ENCODE results near the gene NHLRC4.

GRCh38 chr16:530111-530817 lies 36.5 kb upstream of the NHLRC4 start:
- TF ChIP-seq CTCF (IDR thresholded peaks at IDR 0.05; ENCODE audit: low read depth, low read length, poor library complexity, severe bottlenecking) (no peak), EZH2phosphoT487 (IDR thresholded peaks at IDR 0.05; ENCODE audit: borderline replicate concordance, low read length) (no peak)
